GM21786 (cell line): ENCODE measurements around the gene PKN2.

Experiments
- ATAC-seq: cut with Tn5 transposase; IDR thresholded peaks from one replicate; pipeline ENCODE4 v1.9.1; 2021; ENCODE audit not compliant: unreplicated experiment

The PKN2 gene

DNA sequence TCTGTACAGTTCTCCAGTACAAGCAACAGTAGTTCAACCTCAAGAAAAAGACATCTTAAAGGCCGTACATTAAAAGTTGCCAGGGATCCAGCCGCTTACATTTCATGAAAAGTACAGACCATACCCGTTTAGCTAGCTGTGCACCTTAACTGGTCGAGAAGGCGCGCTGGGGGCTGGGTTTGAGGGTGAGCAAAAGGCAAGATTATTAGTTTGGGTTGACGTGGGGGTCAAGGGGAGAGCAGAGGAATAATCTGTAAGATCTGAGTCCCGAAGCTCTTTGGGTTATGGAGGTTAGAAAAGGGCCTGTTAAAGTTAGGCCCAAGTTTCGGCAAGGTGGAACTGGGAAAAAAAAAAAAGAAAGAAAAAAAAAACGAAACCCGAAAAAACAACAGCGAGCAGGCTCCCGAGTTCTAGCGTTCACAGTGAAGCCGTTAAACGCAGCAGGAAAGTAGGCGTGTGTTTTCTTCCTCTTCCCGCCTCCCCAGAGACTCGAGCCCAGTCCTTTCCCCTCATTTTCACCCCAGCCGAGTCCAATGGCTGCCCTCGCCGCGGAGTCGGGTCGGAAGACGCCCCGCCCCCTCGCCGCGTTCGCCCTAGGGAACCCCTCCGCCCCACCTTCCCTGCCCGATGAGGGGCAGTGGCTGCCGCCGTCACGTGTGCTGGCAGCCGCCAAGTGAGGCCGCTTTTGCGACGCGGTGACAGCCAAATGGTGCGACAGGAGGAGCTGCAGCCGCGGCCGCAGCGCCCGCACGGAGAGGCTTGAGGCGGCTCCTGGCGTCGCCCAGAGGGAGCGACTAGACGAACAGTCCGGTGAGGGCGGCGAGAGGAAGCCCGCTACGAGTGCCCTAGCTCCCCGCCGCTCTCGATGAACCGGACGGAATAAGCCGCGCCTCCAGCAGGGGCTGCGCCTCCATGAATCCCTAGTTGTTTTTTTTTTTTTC lies at the start of gene PKN2:
Gene PKN2, plus strand, starts transcription at position 733 of the 941 bp plus-strand sequence. CDS start 308 bp downstream, outside the sequence.
- ATAC-seq = peak; percentile 84

DNA sequence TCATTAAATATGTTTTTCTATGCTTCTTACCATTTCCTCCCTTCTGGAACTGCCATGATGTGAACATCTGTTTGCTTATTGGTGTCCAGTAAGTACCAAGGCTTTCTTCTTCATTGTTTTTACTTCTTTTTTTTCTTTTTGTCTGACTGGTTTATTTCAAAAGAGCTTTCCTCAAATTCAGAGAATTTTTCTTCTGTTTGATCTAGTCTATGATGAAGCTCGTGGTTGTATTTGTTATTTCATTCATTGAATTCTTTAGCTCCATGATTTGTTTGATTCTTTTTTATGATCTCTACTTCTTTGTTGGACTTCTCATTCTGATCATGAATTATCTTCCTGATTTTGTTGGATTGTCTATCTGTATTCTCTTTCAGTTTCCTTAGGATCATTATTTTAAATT lies 49.5 kb upstream of the PKN2 start:
- no peak for ATAC-seq

DNA sequence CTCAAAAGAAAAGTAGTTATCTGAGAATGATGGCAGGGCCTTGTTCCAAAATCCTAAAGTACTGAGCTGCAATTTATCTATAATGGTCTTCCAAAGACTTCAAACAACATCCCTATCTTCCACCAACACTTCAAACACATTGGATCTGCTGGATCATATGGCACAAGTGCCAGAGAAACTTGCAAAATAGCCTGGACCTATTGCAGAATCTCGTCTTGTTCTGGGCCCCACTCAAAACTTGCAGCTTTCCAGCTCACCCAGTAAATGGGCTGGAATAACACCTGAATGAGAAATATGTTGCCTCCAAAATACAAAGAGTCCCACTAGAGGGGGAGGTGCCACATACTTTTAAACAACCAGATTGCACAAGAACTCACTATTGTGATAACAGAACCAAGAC lies 44.0 kb upstream of the PKN2 start:
- ATAC-seq = no peak

DNA sequence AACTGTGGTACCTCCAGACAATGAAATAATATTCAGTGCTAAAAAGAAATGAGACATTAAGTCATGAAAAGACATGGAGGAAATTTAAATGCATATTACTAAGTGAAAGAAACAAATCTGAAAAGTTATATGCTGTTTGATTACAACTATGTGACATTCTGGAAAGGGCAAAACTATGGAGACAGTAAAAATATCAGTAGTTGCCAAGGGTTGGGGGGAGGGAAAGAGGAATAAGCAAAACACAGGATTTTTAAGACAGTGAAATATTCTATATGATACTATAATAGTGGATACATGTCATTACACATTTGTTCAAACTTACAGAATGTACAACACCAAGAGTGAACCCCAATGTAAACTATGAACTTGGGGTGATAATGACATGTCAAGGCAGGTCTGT lies 38.2 kb upstream of the PKN2 start:
- ATAC-seq = no peak

DNA sequence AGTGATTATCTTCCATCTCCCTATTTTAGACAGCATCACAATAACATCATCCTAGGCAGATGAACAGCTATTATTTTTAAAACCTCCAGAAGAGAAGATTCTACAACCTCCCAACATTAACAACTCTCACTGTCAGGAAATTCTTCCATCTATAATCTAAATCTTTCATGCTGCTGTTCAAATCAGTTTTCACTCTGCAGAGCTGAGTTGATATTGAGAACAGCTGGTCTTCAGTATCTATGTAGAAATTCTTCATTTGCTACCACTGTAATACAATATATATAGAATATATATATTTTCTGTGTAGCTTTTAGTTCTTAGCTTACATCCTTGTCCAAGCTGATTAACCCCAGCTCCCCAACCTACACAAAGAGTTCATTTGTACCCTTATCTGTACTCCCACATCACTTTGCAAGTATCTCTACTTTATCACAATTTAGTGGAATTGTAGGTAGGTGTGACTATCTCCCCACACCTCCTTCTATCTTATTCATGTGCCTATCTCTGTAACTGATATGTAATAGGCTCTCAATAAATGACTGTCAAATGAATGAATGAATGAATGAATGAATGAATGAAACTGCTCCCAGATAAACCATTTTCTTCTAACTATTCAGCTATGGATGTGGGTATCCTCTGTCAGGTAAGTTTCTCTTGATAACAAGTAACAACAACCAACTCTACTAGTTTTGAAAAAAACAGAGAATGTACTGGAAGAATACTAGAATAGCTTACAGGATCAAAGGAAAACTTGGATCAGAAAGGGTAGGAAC lies 37.4 kb upstream of the PKN2 start:
- ATAC-seq = no peak

DNA sequence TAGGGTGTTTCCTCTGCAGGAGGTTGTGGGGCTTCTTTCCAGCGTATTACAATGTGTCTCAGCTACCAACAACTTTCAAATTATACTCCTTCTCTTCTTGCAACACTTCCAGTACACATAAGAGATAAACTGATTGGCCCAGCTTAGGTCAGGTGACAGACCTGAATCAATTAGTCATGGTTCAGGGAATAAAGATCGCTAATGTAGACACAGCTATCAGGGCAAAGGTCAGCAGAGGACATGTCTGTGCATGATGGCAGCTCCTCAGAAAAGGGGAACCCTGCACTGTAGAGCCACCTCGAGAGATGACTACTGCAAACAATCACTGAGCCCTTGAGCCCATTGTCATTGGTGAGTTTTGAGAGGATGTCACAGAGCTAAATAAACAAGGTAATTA lies 36.8 kb upstream of the PKN2 start:
- ATAC-seq = no peak

DNA sequence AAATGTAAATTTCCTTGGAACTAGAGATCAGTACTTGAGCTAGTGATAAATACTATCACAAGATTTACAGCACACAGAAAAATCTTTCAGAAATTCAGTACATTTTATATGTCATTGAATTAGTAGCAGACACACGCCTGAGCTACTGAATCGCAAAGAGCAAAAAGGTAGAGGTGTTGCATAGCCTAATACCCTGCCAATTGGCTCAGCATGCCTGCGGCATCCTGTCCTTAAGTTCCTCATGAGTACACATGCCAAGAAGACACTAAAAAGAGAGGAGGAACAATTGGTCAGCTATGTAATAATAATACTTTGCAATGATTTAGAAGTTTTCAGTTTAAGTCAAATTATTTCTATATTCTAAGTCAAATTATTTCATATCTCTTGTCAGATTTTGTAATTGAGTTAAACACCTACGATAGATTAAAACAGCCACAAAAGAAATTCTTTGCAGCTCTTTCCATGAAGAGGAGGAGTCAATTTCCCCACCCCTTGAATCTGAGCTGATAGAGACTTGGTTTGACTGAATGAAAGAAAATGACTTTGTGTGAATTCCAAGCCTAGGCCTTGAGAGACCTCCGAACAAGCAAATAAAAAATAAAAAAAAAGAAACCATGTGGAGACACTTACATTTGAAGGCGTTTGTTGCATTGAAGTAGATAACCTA lies 36.2 kb upstream of the PKN2 start:
- ATAC-seq = no peak

DNA sequence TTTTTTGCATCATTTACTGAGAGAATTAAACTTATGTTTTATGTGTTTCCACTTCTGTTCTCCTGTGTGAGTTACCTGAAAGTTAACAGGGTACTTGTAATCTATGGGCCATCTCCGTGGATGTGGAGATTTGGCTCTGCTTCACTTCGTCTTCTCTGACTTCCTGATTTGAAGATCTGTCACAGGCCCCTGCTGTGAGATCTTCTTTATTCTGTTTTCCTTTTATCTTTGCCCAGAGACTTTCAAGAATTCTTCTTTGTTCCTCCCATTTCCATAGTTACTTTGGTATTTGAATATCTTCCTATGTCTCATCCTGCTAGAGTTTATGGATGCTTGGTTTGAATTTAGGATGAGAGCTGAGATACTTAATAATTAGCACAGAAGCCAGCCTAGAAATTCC lies 35.4 kb upstream of the PKN2 start:
- no peak for ATAC-seq

DNA sequence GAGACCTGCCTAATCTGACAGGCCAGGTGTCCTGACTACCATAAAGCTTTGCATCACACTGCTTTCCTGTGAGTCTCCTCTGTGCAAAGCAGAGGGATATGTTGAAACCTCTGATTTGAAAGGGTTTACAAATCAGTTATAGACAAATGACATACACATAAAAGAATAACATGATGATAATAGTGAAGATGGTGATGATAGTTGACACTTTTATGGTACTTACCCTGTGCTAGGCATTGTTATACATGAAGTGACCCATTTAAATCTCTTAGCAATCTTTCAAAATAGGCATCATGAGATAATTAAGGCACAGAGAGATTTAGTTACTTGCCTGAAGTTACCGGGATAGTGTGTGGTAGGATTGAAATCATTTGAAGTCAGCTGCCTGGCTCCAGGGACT lies 34.1 kb upstream of the PKN2 start:
- ATAC-seq = no peak

DNA sequence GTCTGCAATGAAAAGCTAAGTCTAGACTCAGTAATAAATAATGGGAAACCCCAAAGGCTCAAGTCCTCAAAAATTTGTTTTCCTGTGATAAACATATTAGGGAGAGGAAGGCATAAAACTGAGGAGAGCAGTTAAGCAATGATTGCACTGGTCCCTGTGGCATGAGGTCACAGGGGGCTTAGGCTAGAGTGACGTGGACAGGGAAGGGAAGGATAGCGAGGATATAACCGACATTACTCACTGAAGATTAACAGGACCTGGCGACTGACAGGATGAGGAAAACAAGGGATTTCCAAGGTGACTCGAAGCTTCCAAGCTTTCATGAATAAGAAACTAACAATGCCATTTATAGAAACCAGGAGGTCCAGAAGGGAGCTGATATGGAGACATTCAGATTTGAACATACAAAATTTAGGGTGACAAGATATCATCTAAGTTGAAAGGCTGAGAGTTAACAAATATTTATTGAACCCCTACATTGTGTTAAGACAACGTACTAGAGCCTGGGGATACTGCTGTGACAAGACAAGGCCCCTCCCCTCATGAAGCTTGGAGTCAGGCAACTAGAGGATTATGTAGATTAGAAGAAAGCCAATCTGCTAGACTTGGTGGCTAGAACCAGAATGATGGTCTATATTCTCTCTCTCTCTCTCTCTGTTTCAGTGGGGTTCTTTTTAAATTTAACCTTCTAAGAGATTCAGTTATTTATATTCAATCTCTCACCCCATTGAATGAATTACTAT lies 33.2 kb upstream of the PKN2 start:
- ATAC-seq = no peak

DNA sequence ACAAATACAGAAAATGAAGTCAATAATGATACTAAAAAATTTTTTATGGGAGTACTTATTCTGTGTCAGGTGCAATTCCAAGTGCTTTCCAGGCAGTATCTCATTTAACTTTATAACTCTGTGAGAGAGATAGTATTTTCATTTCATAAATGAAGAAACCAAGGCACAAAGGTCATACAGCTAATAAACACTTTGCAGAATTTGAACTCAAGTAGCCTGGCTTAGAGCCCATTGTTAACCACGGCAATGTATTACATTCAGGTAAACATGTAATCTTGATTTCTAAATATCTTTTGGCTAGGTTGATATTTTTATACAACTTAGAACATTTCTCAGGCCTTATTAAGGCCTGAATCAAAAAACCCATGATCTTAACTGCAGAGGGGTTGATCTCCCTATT lies 28.9 kb upstream of the PKN2 start:
- ATAC-seq = no peak

DNA sequence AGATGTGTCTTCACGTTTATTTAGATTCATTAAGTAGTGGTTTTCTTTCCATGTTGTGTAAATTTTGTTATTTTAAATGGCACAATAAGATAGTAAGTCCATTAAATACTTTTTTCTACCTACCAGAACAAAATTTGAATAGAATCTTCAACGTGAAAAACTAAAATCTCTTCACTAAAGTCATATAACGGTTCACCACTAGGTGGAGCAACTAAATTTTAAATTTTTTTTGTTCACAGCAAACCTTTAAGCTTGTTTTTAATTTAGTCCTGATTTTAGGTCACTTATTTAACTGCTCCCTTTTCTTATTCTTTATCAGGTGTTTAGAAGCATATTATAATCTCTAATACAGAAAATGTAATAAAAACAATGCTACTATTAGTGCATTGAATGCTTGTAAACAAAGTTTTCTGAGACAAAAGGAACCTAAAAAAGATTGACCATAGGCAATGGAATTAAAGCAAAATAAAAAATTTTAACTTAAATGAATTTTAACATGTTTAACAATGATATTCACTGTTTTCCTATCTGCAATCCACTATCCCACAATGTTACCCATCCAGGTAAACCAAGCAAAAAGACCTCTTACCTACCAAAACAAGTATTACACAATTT lies 28.3 kb upstream of the PKN2 start:
- ATAC-seq = no peak

DNA sequence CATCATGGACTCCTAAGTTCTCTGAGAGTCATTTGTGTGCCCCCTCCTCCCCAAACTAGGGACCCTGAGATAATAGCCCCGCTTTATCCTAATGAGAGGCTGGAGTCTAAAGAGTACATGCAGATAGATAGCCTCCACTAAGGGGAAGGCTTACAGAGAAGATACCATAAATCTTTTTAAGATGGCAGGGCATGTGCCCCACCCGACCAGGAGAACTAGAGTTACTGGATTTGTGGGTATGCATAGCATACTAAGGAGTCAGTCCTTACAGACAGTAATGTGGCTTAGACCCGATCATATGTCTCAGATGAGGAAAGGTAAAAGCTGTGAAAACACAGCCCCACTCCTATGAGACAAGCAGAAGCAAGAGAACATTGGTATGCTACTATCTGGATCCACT lies 25.7 kb upstream of the PKN2 start:
- no peak for ATAC-seq

DNA sequence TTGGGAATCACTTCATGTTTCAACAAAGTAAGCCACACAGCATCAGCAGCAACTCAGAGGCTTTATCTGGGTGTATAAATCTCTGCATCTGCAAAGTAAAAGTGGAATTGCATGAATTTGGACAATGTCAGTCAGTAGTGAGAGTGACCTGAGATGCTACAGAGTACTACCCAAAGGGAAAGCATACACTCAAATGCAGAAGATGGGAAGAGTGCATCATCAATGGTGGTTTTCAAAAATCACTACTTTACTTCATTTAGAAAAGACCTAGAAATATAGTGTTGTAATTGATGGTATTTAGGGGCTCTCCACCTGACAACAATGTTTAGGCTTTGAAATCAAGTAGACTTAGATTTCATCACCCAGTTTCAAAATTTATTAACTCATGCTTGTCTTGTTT lies 24.5 kb upstream of the PKN2 start:
- ATAC-seq = no peak

DNA sequence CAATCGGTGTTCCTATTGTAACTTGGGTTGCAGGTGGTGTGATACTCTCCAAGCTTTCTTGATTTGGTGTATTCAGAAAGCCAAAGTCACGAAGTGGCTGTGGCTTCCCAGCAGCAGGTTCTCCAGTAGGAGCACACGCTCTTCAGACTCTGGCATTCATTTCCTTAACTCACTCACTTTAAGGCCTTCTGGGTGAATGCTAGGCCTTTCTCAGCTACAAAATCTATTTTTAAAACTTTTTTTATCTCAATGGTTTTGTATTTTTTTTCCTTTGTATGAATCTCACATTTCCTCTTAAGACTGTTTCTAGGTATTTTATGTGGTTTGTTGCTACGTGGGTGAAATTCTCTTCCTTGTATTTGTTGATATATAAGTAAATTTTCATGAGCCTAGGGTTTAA lies 22.9 kb upstream of the PKN2 start:
- no peak for ATAC-seq

DNA sequence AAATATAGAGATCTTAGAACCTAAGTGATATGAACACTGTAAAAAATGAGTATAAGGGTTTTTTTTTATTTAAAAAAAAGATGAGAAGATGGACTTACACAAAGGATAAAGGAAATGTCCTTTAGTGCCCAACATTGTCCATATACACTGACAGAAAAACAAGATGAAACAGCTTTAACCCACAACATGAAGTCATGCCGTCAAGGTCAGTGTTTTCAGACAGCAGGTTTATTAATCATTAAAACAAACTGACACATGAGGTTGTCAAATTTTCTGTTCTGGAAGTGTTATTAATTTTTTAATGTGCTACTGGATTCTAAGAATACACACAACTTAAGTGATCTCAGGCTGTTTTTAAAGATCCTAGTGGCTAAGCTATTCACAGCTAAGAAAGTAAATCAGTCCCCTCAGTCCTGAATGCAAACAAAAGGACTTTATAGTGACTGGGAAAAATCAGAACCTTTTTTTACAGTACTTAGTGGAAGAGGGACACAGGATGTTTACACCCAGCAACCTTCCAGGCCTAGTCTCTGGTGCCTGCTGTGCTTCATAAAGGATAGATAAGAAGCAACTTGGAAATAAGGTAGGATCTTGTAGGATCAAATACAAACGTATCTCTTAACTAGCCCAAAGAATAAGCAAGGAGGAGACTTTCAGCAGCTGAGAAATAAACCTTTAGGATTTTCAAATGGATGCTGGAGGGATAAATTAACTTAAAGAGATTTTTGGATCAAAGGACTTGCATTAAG lies 21.9 kb upstream of the PKN2 start:
- ATAC-seq = peak; percentile 33

DNA sequence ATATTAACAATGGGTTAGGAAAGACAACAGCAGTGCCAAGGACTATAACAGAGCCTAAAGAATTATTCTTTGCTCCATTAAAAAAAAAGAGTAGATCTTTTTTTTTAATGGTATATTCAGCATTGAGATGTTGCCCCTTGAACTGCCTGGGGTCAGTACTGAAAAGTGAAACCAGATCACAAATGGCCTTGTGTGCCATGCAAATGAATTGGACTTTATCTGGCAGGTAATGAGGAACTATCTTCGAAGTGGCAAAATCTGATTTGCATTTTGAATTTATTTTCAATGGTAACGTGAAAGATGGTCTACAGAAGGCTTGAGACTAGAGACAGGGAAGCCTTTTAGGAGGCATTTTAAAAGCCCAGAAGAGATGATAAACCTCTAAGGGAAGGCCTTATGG lies 21.4 kb upstream of the PKN2 start:
- no peak for ATAC-seq

DNA sequence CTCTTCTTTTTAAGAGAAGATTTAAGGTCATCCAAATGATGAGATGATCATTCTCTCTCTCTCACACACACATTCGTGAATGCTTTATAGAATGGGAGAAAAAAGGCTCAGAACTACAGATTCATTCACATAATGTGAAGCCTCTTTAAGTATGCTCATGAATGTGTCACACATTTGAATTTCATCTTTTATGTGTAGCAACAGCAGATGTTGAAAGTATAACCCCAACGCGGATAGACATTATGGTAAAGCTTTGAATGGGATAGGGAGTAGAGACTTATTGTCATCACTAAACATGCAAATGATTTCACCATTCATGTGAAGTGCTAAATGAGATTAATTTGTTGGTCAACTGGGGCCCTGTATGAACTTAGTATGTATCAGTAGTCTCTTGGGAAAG lies 15.7 kb upstream of the PKN2 start:
- ATAC-seq = no peak

DNA sequence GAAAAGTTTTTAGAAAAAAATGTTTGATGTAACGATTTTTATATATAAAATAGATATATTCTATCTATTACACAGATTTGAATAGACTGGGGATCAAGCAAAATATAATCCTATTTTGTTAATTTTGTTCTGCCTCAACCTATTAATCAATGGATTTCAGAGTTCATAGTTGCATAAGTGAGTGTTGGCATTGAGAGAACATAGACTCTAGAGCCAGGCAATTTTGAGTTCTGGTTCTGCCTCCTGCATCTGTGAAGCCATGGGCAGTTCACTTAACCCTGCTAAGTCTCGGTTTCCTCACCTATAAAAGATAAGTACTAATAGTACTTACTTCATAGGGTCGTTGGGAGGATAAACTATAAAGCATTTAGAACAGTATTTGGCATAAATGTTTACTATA lies 13.6 kb upstream of the PKN2 start:
- ATAC-seq = no peak

DNA sequence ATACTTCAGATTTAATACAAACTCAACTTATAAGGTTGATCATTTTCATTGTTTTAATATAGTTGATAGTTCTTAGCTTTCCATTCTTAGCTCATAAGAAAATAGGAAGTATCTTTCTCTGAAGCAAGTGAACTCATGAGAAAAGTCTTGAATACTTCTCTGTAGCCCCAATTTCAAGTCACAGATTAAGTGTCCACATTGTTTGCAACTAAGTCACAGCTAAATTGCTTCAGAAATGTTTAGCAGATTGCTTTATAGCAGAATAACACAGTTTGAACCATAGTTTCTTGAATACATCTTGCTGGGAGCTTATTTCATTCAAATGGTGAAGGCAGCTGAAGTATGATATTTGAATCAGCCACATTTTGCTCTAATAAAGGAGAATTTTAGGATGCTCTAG lies 10.6 kb upstream of the PKN2 start:
- ATAC-seq = no peak
